Osteocyte (in vitro differentiated cells): ENCODE results near the gene NFASC. TPM values are rescaled to one million over a fixed set of nuclear protein-coding genes. Genes with fewer than 3 reads are reported as not detected.

Source experiments
- DNase-seq: peaks from one replicate; pipeline ENCODE4 v3.0.0; 2021; ENCODE audit warnings: mixed read lengths; ENCODE audit not compliant: unreplicated experiment; ENCODE audit errors: extremely low spot score
- H3K27ac Mint-ChIP-seq: one replicate; pipeline ENCODE4 v1.8.0; 2021; ENCODE audit warnings: mild to moderate bottlenecking, mixed read lengths; ENCODE audit not compliant: unreplicated experiment
- H3K27me3 Mint-ChIP-seq: one replicate; pipeline ENCODE4 v1.8.0; 2021; ENCODE audit warnings: mixed read lengths; ENCODE audit not compliant: unreplicated experiment
- H3K36me3 Mint-ChIP-seq: one replicate; pipeline ENCODE4 v1.8.0; 2021; ENCODE audit warnings: mixed read lengths; ENCODE audit not compliant: unreplicated experiment
- H3K4me1 Mint-ChIP-seq: one replicate; pipeline ENCODE4 v1.8.0; 2021; ENCODE audit warnings: mixed read lengths; ENCODE audit not compliant: unreplicated experiment
- H3K4me3 Mint-ChIP-seq: one replicate; pipeline ENCODE4 v1.8.0; 2021; ENCODE audit warnings: mild to moderate bottlenecking, moderate library complexity, mixed read lengths; ENCODE audit not compliant: unreplicated experiment
- H3K9me3 Mint-ChIP-seq: one replicate; pipeline ENCODE4 v1.8.0; 2021; ENCODE audit warnings: mixed read lengths; ENCODE audit not compliant: unreplicated experiment
- CTCF ChIP-seq: fragments of 200-600 bp; sonication (generic); IDR thresholded peaks from 2 replicates; pipeline ENCODE4 v1.5.0; 2021; ENCODE audit warnings: antibody characterized with exemption, mild to moderate bottlenecking, moderate library complexity
- total RNA-seq: library from RNA; stranded (reverse); gene quantifications from 2 replicates; pipeline ENCODE4 v1.2.1, GENCODE V29; 2021

The NFASC gene
- total RNA-seq, 1 donor from 2014 or later = not detected

DNA sequence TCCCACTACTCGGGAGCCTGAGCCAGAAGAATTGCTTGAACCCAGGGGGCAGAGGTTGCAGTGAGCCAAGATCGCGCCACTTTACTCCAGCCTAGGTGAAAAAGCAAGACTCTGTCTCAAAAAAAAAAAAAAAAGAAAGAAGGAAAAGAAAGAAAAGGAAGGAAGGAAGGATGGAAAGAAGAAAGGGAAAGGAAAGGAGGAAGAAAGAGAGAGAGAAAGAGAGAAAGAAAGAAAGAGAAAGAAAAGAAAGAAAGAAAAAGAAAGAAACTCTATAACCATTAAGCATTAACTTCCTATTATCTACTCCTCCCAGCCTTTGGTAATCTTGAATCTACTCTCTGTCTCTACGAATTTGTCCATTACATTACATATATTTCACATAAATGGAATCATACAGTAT, 6.9 kb upstream of the NFASC start:
- Mint-ChIP-seq H3K4me1 (no peaks in the 10 kb centered on the region), H3K9me3 (no peaks in the 10 kb centered on the region), H3K27me3 (peaks cover 9% of the 10 kb centered on the region), H3K36me3 (no peaks in the 10 kb centered on the region), H3K4me3 (no peak overlapping the region), H3K27ac (no peak overlapping the region)
- DNase-seq = no peak
- TF ChIP-seq CTCF = no peak

GRCh38 chr1:204866051-204866596, 4.5 kb upstream of the NFASC start:
- DNase-seq = no peak
- Mint-ChIP-seq H3K27me3 (peaks cover 13% of the 10 kb centered on the region), H3K4me1 (no peaks in the 10 kb centered on the region), H3K27ac (no peak overlapping the region), H3K36me3 (no peaks in the 10 kb centered on the region), H3K4me3 (no peak overlapping the region), H3K9me3 (no peaks in the 10 kb centered on the region)
- no peak for TF ChIP-seq CTCF

DNA sequence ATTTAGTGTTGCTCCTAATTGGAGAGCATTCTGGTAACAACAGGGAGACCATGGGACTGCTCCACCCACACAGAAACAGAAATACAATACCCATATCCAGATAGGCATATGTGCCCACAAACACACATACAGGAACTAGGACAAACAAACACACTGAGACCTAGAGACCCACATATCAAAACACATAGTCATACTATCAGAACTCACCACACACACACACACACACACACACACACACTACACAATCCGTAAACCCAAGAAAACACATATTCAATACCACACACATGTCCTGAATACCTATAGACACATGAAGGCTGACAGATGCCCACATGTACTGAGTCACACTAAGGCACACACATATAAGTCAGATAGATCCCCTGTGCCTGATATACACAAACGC, 3.5 kb upstream of the NFASC start:
- TF ChIP-seq CTCF = no peak
- no peaks in the 10 kb centered on the region for H3K36me3 Mint-ChIP-seq
- peaks cover 13% of the 10 kb centered on the region for H3K27me3 Mint-ChIP-seq
- no peak for DNase-seq
- no peaks in the 10 kb centered on the region for H3K9me3 Mint-ChIP-seq
- no peak overlapping the region for H3K27ac Mint-ChIP-seq
- H3K4me3 Mint-ChIP-seq = no peak overlapping the region
- H3K4me1 Mint-ChIP-seq = no peaks in the 10 kb centered on the region

- H3K4me3 Mint-ChIP-seq = no peak overlapping the region
- no peak overlapping the region for H3K27ac Mint-ChIP-seq
- H3K36me3 Mint-ChIP-seq = no peaks in the 10 kb centered on the region
Measured at GRCh38 chr1:204867666-204868339, 2.9 kb upstream of the NFASC start.

More at GRCh38 chr1:204867666-204868339, 2.9 kb upstream of the NFASC start:
- Mint-ChIP-seq H3K4me1 (no peaks in the 10 kb centered on the region), H3K27me3 (peaks cover 10% of the 10 kb centered on the region), H3K9me3 (no peaks in the 10 kb centered on the region)
- no peak for DNase-seq
- no peak for TF ChIP-seq CTCF
